Heart left ventricle (tissue), 16 donors: ENCODE results near the gene ZNF354B. TPM values are rescaled to one million over a fixed set of nuclear protein-coding genes. Genes with fewer than 3 reads are reported as not detected.

ENCODE experiments used
- ATAC-seq, 4 donors: fragments of 200-7000 bp; cut with Tn5 transposase; one replicate each; pipeline ENCODE4 v1.9.1; 2020 to 2022; ENCODE audit warnings: moderate library complexity in 4 of 4, mild to moderate bottlenecking in 3 of 4, moderate number of reproducible peaks in 1 of 4
- DNase-seq, 5 donors: peaks; one replicate each; pipeline ENCODE4 v3.0.0-alpha.2; 2020
- H3K27ac ChIP-seq, 12 donors: fragments of 200-600 bp; sonication (generic) in 4 of 12; one replicate each; pipeline versions ENCODE4 v1.5.0 to v1.8.0; 2016 to 2022; ENCODE audit warnings: mild to moderate bottlenecking in 2 of 12
- H3K27me3 ChIP-seq, 9 donors: fragments of 200-600 bp; sonication (generic) in 2 of 9; one replicate each; pipeline versions ENCODE4 v1.5.1 to v1.8.0; 2016 to 2022; ENCODE audit warnings: mild to moderate bottlenecking in 3 of 9
- H3K36me3 ChIP-seq, 9 donors: fragments of 200-600 bp; sonication (generic) in 2 of 9; one replicate each; pipeline versions ENCODE4 v1.5.0 to v1.8.0; 2018 to 2022; ENCODE audit warnings: mild to moderate bottlenecking in 2 of 9
- H3K4me1 ChIP-seq, 12 donors: fragments of 200-600 bp; sonication (generic) in 4 of 12; one replicate each; pipeline versions ENCODE4 v1.5.0 to v1.8.0; 2016 to 2022; ENCODE audit warnings: mild to moderate bottlenecking in 3 of 12
- H3K4me3 ChIP-seq, 12 donors: fragments of 200-600 bp; sonication (generic) in 4 of 12; one replicate each; pipeline versions ENCODE4 v1.5.0 to v1.8.0; 2017 to 2022; ENCODE audit warnings: mild to moderate bottlenecking in 9 of 12, moderate library complexity in 4 of 12
- H3K9me3 ChIP-seq, 12 donors: fragments of 200-600 bp; sonication (generic) in 4 of 12; one replicate each; pipeline versions ENCODE4 v1.5.0 to v1.8.0; 2016 to 2022; ENCODE audit warnings: mild to moderate bottlenecking in 1 of 12
- POLR2A ChIP-seq, 2 donors: fragments of 450-650 bp; IDR thresholded peaks; one replicate each; pipeline ENCODE4 v1.6.1; 2017; ENCODE audit warnings: antibody characterized with exemption in 2 of 2, mild to moderate bottlenecking in 2 of 2, moderate library complexity in 2 of 2
- WGBS, 4 donors: extraction: QIAGEN DNeasy Blood & Tissue Kit in 2 of 4; methylation state at CpG; one replicate each; pipeline versions ENCODE4 v1.1.5 to v1.1.7; 2013 to 2018; 5-methylcytosine and 5-hydroxymethylcytosine counted together
- intact Hi-C, 10 donors: fragments of 100-400 bp; cut with DNase I; formaldehyde crosslinking; loops; one replicate each; pipeline versions ENCODE4 v1.11.1 to v1.14.2; 2022
- long read RNA-seq, 3 donors: library from polyadenylated mRNA; unstranded; transcript quantifications; one replicate each; pipeline ENCODE4 v2.0.0, GENCODE V29; 2020 to 2021
- polyA plus RNA-seq, 2 donors: library from polyadenylated mRNA; stranded (reverse); fragments of 200-250 nt; gene quantifications; one replicate each; pipeline ENCODE4 v1.2.3, GENCODE V29; 2013
- total RNA-seq, 9 donors: library from RNA; depleted of rRNA in 2 of 9; stranded (reverse); fragments of >200 nt in 2 of 9; fragmentation: NEBNext Ultra II Directional in 3 of 9; extraction: Animal tissue kit (Norgen Biotek cat#: 25700) in 3 of 9; gene quantifications; one replicate each; pipeline versions ENCODE4 v1.1.0 to v1.2.4, GENCODE V29; 2016 to 2023
- TF ChIP-seq, protein P1 (sequence below), 12 donors: fragments of 200-600 bp; sonication (generic) in 4 of 12; IDR thresholded peaks; one replicate each; pipeline versions ENCODE4 v1.5.0 to v1.8.0; 2018 to 2022; ENCODE audit warnings: antibody characterized with exemption in 12 of 12, mild to moderate bottlenecking in 5 of 12
- donor health status: ischemic (EF 13 %, LVEDD 7.1; RV severe dilation, severe dysfunction).
- donor health status: healthy with polysubstance abuse.
- donor health status: DM: no; HTN: yes; CAD: no.
- donor health status: DM: no; HTN: no; CAD: no.
- donor health status: ischemic (EF 25% LVEDD 6.9; RV normal size, moderate dysfunction).
- donor health status: ischemic (EF 25% LVEDD 5.7; RV mildly dilated, moderate dysfunction).
- donor health status: healthy.
- donor health status: DM: yes; HTN: yes; CAD: no.
- donor health status: ischemic (EF 35%, LVEDD 5.7; RV mildly dilated, moderate dysfunction).
- donor health status: nonischemic (EF 11% LVEDD 7.7; RV severe dilation, severe dysfunction).
- donor health status: DM: yes; HTN: yes; CAD: no.
- donor health status: PGD.
- donor health status: ischemic (EF 29% LVEDD 5.4; RV normal size, mild dysfunction).
- donor health status: nonischemic (EF 23%, LVEDD 6.1; RV moderate dilation, normal function).

ZNF354B gene
- total RNA-seq (10 to 100 TPM in 2 of 9 donors, 1 to 10 TPM in 7; 5.2 to 11.9 (median 7.6) TPM), polyA plus RNA-seq (1 to 10 TPM; 3.5 to 5.3 TPM)
- long read RNA-seq, donor 1, partial matches to known transcripts = 1 of 4 reads
- long read RNA-seq, donor 1, other reads (novel, unspliced or antisense) = 1 of 4 reads
- long read RNA-seq, donor 2, partial matches to known transcripts = 0 of 5 reads
- long read RNA-seq, donor 2, other reads (novel, unspliced or antisense) = 1 of 5 reads
- long read RNA-seq, donor 3, partial matches to known transcripts = 0 of 4 reads
- long read RNA-seq, donor 3, other reads (novel, unspliced or antisense) = 3 of 4 reads

DNA sequence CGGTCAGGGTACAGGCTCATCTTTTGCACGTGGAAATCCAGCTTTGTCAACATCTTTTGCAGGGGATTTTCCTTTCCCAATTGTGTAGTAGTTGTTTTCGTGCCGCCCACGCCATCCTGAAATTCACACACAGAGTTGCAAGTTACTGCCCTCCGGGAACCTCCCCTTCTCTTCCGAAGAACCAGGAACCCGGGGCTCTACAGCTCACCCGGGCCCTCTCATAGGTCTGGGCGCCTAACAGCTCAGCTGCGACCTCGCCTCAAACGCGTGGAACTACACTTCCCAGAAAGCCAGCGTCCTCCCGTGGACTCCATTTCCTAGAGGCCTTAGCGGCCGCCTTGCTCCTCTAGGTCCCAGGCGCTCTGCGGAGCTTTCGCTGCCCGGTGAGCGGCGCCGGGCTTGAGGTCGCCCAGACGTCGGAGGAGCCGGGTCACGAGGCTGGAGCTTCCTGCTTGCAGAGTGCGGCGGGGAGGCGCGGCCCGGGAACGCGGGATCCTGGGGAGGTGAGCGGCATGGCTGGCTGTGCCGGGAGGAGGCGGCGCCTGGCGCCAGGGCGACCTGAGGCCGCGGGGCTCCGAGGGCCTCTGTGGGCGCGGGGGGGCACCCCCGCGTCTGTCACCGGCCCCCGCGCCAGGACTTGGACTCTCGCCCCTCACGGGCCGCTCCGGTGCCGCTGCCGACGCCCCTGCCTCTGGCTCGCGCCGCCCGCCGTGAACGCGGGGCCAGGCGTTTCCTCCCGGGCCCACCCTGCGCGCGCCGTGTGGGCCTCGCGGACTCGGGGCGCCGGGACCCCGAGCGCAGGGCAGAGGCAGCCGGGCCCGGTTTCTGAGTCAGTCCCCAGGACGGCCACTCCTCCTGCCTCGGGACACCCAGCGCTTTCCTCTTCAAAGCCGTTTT, at the start of gene ZNF354B:
ZNF354B (plus strand) TSS at position 329 of the 897 bp plus-strand sequence. CDS start 1,095 bp downstream, outside the sequence.
- peak; percentile 95 to 99 (median 98) for ATAC-seq
- TF ChIP-seq, protein P1, sequence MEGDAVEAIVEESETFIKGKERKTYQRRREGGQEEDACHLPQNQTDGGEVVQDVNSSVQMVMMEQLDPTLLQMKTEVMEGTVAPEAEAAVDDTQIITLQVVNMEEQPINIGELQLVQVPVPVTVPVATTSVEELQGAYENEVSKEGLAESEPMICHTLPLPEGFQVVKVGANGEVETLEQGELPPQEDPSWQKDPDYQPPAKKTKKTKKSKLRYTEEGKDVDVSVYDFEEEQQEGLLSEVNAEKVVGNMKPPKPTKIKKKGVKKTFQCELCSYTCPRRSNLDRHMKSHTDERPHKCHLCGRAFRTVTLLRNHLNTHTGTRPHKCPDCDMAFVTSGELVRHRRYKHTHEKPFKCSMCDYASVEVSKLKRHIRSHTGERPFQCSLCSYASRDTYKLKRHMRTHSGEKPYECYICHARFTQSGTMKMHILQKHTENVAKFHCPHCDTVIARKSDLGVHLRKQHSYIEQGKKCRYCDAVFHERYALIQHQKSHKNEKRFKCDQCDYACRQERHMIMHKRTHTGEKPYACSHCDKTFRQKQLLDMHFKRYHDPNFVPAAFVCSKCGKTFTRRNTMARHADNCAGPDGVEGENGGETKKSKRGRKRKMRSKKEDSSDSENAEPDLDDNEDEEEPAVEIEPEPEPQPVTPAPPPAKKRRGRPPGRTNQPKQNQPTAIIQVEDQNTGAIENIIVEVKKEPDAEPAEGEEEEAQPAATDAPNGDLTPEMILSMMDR (IDR thresholded peaks at IDR 0.05) = peak in 6 of 12 donors; percentile 13 to 38 (median 34)
- TF ChIP-seq POLR2A (IDR thresholded peaks at IDR 0.05) = peak; percentile 42 to 72
- intact Hi-C loops = loop anchor here in 9 of 10 donors (1.0 to 10.0 kb wide), 15 partner anchors 37 to 235 kb away; partner anchors contain the start of genes ZNF354A (in 8 of the 9), ZNF354C (in 6 of the 9), CLK4 (in 2 of the 9) and ZNF454 (in 2 of the 9)
- no peaks in the 10 kb centered on the region for H3K9me3 ChIP-seq
- H3K36me3 ChIP-seq = peaks cover 0 to 29% (median 19%) of the 10 kb centered on the region in 9 donors
- H3K27ac ChIP-seq = peak within 1 kb of the TSS; percentile 45 to 93 (median 85)
- 1 to 4% (median 2%) methylated on average over 36 to 86 of the region's 86 CpGs for WGBS, 4 donors
- DNase-seq = peak; percentile 89 to 94 (median 93)
- peak within 1 kb of the TSS; percentile 68 to 96 (median 86) for H3K4me3 ChIP-seq
- peaks cover 0 to 25% (median 12%) of the 10 kb centered on the region in 12 donors for H3K4me1 ChIP-seq
- no peaks in the 10 kb centered on the region for H3K27me3 ChIP-seq

DNA sequence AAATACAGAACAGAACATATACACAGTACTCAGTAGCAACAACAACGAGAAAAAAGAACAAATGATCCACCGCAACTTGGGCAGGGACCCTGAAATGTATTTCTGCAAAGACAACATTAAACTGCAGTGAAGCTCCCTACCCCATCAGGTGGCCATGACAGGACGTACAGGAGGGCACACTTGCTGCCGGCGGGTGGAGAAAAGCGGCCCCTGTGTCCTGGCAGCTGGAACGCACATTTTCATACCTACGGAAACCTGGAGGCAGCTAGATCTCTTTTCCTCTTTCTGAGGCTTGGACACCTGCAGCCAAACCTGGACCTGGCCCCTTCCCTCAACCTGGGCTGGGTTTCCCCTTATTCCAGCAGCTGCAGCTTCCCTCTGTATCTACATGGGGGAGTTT, 42.2 kb upstream of the ZNF354B start:
- DNase-seq = no peak
- TF ChIP-seq POLR2A (IDR thresholded peaks at IDR 0.05) = no peak
- TF ChIP-seq, protein P1 (IDR thresholded peaks at IDR 0.05) = no peak
- 86 to 91% (median 88%) methylated on average over 8 of the region's 8 CpGs for WGBS, 4 donors

DNA sequence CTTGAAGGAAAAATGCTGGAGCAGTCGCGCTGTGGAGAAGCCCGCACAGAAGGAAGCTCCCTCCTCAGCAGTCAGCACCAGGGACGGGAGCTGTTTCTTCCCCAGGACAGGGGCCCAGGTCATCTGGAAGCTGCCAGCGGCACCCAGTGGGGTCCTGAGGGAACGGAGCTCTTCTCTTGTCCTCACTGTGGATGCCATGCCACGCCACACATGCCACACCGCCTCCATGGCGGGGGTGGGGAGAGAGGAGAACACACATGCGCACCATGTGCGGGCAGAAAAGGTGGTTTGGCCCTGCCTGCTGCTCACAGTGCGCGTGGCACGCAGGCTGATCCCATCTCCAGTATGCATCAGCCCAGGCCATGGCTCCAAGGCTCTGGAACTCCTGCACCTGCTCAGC, 41.7 kb upstream of the ZNF354B start:
- H3K36me3 ChIP-seq = no peaks in the 10 kb centered on the region
- no peak overlapping the region for H3K4me3 ChIP-seq
- no peak for TF ChIP-seq POLR2A (IDR thresholded peaks at IDR 0.05)
- TF ChIP-seq, protein P1 (IDR thresholded peaks at IDR 0.05) = no peak
- H3K27ac ChIP-seq = no peak overlapping the region
- peaks cover 0 to 6% (median 0%) of the 10 kb centered on the region in 9 donors for H3K27me3 ChIP-seq
- WGBS, 4 donors = 83 to 88% (median 87%) methylated on average over 9 to 14 of the region's 14 CpGs
- intact Hi-C loops = no loop called here
- no peak for DNase-seq
- ATAC-seq = no peak
- H3K4me1 ChIP-seq = no peaks in the 10 kb centered on the region
- H3K9me3 ChIP-seq = no peaks in the 10 kb centered on the region

More for the DNA sequence above, 42.2 kb upstream of the ZNF354B start:
- no peak for ATAC-seq
- Histone ChIP-seq H3K27me3 (peaks cover 0 to 6% (median 0%) of the 10 kb centered on the region in 9 donors), H3K27ac (no peak overlapping the region), H3K36me3 (no peaks in the 10 kb centered on the region), H3K4me1 (no peaks in the 10 kb centered on the region), H3K4me3 (no peak overlapping the region), H3K9me3 (no peaks in the 10 kb centered on the region)
- intact Hi-C loops = no loop called here

DNA sequence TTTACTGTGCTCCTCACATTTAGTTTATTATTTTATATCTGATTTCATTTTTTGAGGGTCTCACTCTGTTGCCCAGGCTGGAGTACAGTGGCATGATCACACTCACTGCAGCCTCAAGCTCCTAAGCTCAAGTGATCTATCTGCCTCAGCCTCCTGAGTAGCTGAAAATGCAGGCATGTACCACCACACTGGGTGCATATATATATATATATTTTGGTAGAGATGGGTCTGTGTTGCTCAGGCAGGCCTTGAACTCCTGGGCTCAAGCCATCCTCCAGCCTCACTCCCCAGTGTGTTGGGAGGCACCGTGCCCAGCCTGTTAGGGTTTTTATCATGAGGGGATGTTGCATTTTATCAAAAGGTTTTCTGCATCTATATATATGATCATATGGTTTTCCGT, 39.8 kb upstream of the ZNF354B start:
- TF ChIP-seq, protein P1 (IDR thresholded peaks at IDR 0.05) = no peak
- TF ChIP-seq POLR2A (IDR thresholded peaks at IDR 0.05) = no peak
- 78 to 85% (median 80%) methylated on average over 2 of the region's 2 CpGs for WGBS, 4 donors
- intact Hi-C loops = no loop called here

More for the DNA sequence above, 39.8 kb upstream of the ZNF354B start:
- no peak for DNase-seq
- no peak overlapping the region for H3K27ac ChIP-seq
- H3K4me3 ChIP-seq = no peak overlapping the region
- ATAC-seq = no peak
- no peaks in the 10 kb centered on the region for H3K36me3 ChIP-seq
- H3K4me1 ChIP-seq = no peaks in the 10 kb centered on the region
- no peaks in the 10 kb centered on the region for H3K9me3 ChIP-seq
- peaks cover 0 to 6% (median 0%) of the 10 kb centered on the region in 9 donors for H3K27me3 ChIP-seq
